Neural progenitor cell (in vitro differentiated cells): ENCODE measurements around the gene TSPAN33. TPM values are rescaled to one million over a fixed set of nuclear protein-coding genes. Genes with fewer than 3 reads are reported as not detected.

Source experiments
- DNase-seq: peaks from one replicate; pipeline ENCODE4 v3.0.0-alpha.2; 2016; ENCODE audit warnings: low spot score
- H2AFZ ChIP-seq: fragments of 200-600 bp; sonication (generic); replicated peaks from 2 replicates; pipeline ENCODE4 v1.6.1; 2016; ENCODE audit warnings: antibody characterized with exemption
- H3F3A ChIP-seq: fragments of 200-600 bp; sonication (generic); 2 replicates; pipeline ENCODE4 v1.6.1; 2016; ENCODE audit warnings: antibody characterized with exemption, low read depth
- H3K27ac ChIP-seq: fragments of 200-600 bp; sonication (generic); 2 replicates; pipeline ENCODE4 v1.5.1; 2016; ENCODE audit warnings: mild to moderate bottlenecking
- H3K27me3 ChIP-seq: fragments of 200-600 bp; sonication (generic); 2 replicates; pipeline ENCODE4 v1.6.1; 2016; ENCODE audit warnings: mild to moderate bottlenecking, moderate library complexity
- H3K36me3 ChIP-seq: fragments of 200-600 bp; sonication (generic); 2 replicates; pipeline ENCODE4 v1.5.1; 2016
- H3K4me1 ChIP-seq: fragments of 200-600 bp; sonication (generic); 2 replicates; pipeline ENCODE4 v1.6.1; 2016; ENCODE audit warnings: mixed run types
- H3K4me2 ChIP-seq: fragments of 200-600 bp; sonication (generic); 2 replicates; pipeline ENCODE4 v1.6.1; 2016
- H3K4me3 ChIP-seq: fragments of 200-600 bp; sonication (generic); 2 replicates; pipeline ENCODE4 v1.5.1; 2016
- H3K79me2 ChIP-seq: fragments of 200-600 bp; sonication (generic); 2 replicates; pipeline ENCODE4 v1.6.1; 2016; ENCODE audit warnings: low read depth
- H3K9ac ChIP-seq: fragments of 200-600 bp; sonication (generic); 2 replicates; pipeline ENCODE4 v1.6.1; 2016
- H3K9me3 ChIP-seq: fragments of 200-600 bp; sonication (generic); 2 replicates; pipeline ENCODE4 v1.5.1; 2016; ENCODE audit warnings: low read depth
- H4K20me1 ChIP-seq: fragments of 200-600 bp; sonication (generic); 2 replicates; pipeline ENCODE4 v1.6.1; 2016; ENCODE audit warnings: low read depth
- H3K27ac Mint-ChIP-seq: 3 replicates; pipeline ENCODE4 v1.8.0; 2021; ENCODE audit warnings: mixed read lengths
- H3K27me3 Mint-ChIP-seq: 2 replicates; pipeline ENCODE4 v1.8.0; 2022; ENCODE audit warnings: low read depth, mild to moderate bottlenecking, inconsistent platforms, moderate library complexity, mixed read lengths; ENCODE audit not compliant: insufficient read depth
- H3K36me3 Mint-ChIP-seq: 3 replicates; pipeline ENCODE4 v1.8.0; 2021; ENCODE audit warnings: mixed read lengths
- H3K4me1 Mint-ChIP-seq: 3 replicates; pipeline ENCODE4 v1.8.0; 2021; ENCODE audit warnings: mixed read lengths
- H3K4me3 Mint-ChIP-seq: 3 replicates; pipeline ENCODE4 v1.8.0; 2021; ENCODE audit warnings: mild to moderate bottlenecking, moderate library complexity, mixed read lengths
- H3K9me3 Mint-ChIP-seq: 3 replicates; pipeline ENCODE4 v1.8.0; 2020; ENCODE audit warnings: mixed read lengths
- CTCF ChIP-seq: fragments of 200-600 bp; sonication (generic); IDR thresholded peaks from 2 replicates; pipeline ENCODE4 v1.5.1; 2017; ENCODE audit warnings: antibody characterized with exemption, mild to moderate bottlenecking
- EZH2 ChIP-seq: fragments of 200-600 bp; sonication (generic); IDR thresholded peaks from 2 replicates; pipeline ENCODE4 v1.6.1; 2017; ENCODE audit warnings: antibody characterized with exemption, mild to moderate bottlenecking, moderate library complexity
- EZH2phosphoT487 ChIP-seq: fragments of 200-600 bp; sonication (generic); IDR thresholded peaks from 2 replicates; pipeline ENCODE4 v1.6.1; 2017; ENCODE audit warnings: antibody characterized with exemption
- total RNA-seq: library from RNA; depleted of rRNA; stranded (reverse); fragments of >200 nt; gene quantifications from 2 replicates; pipeline ENCODE4 v1.2.3, GENCODE V29; 2015; ENCODE audit warnings: low replicate concordance

TSPAN33 gene
- total RNA-seq, 1 donor from 2014 or later = 34.5 TPM

- Mint-ChIP-seq H3K27me3 (no peaks in the 10 kb centered on the region), H3K36me3 (no peaks in the 10 kb centered on the region), H3K4me3 (no peak overlapping the region), H3K4me1 (peaks cover 5% of the 10 kb centered on the region), H3K27ac (no peak overlapping the region), H3K9me3 (no peaks in the 10 kb centered on the region)
- no peak overlapping the region for H3K4me2 ChIP-seq
- no peaks in the 10 kb centered on the region for H3K9me3 ChIP-seq
- H3K4me3 ChIP-seq = no peak overlapping the region
- H2AFZ ChIP-seq = peak overlapping the region; percentile 69
- no peak for DNase-seq
- H3K79me2 ChIP-seq = no peaks in the 10 kb centered on the region
- no peak for TF ChIP-seq CTCF
- TF ChIP-seq EZH2phosphoT487 = no peak
- no peak for TF ChIP-seq EZH2
- H4K20me1 ChIP-seq = no peaks in the 10 kb centered on the region
- H3K27me3 ChIP-seq = no peaks in the 10 kb centered on the region
- H3K27ac ChIP-seq = peak overlapping the region; percentile 4
- peaks cover 11% of the 10 kb centered on the region for H3F3A ChIP-seq
- H3K4me1 ChIP-seq = peaks cover 8% of the 10 kb centered on the region
- no peak overlapping the region for H3K9ac ChIP-seq
- no peaks in the 10 kb centered on the region for H3K36me3 ChIP-seq
Measured at GRCh38 chr7:129134356-129134987, 10.0 kb upstream of the TSPAN33 start.

DNA sequence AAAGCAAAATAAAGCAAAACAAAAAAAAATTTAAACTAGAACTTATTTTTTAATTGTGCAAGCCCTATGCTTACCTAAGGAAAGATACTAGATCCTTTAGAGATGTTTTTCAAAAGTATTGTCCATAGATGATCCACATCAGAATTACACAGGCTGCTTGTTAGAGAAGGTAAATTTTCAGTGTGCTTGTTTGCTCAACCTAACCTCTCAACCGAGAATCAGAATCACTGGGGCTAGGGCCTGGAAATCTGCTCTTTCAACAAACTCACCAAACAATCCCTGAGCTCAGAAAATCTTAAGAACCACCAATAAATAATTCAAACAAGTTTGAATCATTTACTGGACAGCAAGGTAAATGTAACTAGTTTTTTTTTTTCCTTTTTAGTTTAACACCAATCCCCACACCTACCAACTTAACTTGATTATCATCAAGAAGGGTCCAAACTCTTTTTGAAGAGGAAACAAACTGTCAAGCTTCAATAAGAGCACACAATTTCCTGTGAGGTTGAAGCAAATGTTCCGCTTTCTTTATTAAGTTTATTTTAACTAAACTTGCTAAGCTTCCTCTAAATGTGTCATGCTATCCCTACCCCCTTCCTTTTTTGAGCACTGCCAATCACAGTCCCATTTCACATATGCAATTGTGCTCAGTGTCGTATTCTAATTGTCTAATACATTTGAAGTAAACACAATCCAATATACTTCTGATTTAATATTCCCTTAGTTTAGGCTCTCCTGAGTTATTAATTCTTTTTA, 7.4 kb upstream of the TSPAN33 start:
- Histone ChIP-seq H3F3A (peaks cover 11% of the 10 kb centered on the region), H3K27me3 (peaks cover 3% of the 10 kb centered on the region), H3K36me3 (no peaks in the 10 kb centered on the region), H3K27ac (no peak overlapping the region), H3K9me3 (no peaks in the 10 kb centered on the region), H3K4me1 (peaks cover 8% of the 10 kb centered on the region), H4K20me1 (no peaks in the 10 kb centered on the region), H3K4me3 (no peak overlapping the region), H3K9ac (no peak overlapping the region), H3K79me2 (no peaks in the 10 kb centered on the region), H3K4me2 (no peak overlapping the region), H2AFZ (peak overlapping the region; percentile 26)
- H3K36me3 Mint-ChIP-seq = no peaks in the 10 kb centered on the region
- no peak for DNase-seq
- peaks cover 5% of the 10 kb centered on the region for H3K4me1 Mint-ChIP-seq
- no peak for TF ChIP-seq EZH2
- no peak for TF ChIP-seq EZH2phosphoT487
- no peak for TF ChIP-seq CTCF
- H3K27ac Mint-ChIP-seq = no peak overlapping the region
- no peaks in the 10 kb centered on the region for H3K9me3 Mint-ChIP-seq
- H3K4me3 Mint-ChIP-seq = no peak overlapping the region
- no peaks in the 10 kb centered on the region for H3K27me3 Mint-ChIP-seq

DNA sequence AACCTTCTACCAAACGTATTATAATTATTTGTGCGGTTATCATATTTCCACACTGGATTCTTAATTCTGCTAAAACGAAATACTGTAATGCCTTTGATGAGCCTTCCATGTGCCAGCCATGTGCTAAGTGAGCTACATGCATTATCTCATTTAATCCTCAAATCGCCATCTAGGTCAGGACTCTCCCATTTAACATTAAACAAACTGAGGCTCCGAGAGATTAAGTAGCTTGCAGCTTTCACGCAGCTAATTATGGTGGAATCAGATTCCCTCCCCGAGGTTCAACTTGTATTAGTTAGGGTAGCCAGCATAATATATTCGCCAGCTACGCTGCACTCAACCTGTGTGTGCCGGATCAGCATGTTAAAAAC, 798 bp upstream of the TSPAN33 start:
- H3K27me3 Mint-ChIP-seq = peaks cover 27% of the 10 kb centered on the region
- Histone ChIP-seq H3K4me2 (peak overlapping the region; percentile 89), H3K4me3 (peak overlapping the region; percentile 95)

More for the DNA sequence above, 798 bp upstream of the TSPAN33 start:
- Mint-ChIP-seq H3K36me3 (no peaks in the 10 kb centered on the region), H3K4me1 (peaks cover 15% of the 10 kb centered on the region), H3K4me3 (peak overlapping the region; percentile 93), H3K9me3 (no peaks in the 10 kb centered on the region), H3K27ac (no peak overlapping the region)
- peaks cover 12% of the 10 kb centered on the region for H3F3A ChIP-seq
- H4K20me1 ChIP-seq = peaks cover 7% of the 10 kb centered on the region
- no peaks in the 10 kb centered on the region for H3K9me3 ChIP-seq
- H3K36me3 ChIP-seq = no peaks in the 10 kb centered on the region
- no peak overlapping the region for H3K27ac ChIP-seq
- peaks cover 14% of the 10 kb centered on the region for H3K4me1 ChIP-seq
- H2AFZ ChIP-seq = peak overlapping the region; percentile 93
- peaks cover 31% of the 10 kb centered on the region for H3K27me3 ChIP-seq
- H3K9ac ChIP-seq = no peak overlapping the region
- peak; percentile 34 for DNase-seq
- H3K79me2 ChIP-seq = peaks cover 10% of the 10 kb centered on the region
- no peak for TF ChIP-seq CTCF
- TF ChIP-seq EZH2 = peak; percentile 41
